ENCODE data around the gene PMPCA. TPM values are rescaled to one million over a fixed set of nuclear protein-coding genes. Genes with fewer than 3 reads are reported as not detected.

The PMPCA gene
- total and polyA plus RNA-seq, 2 of the 8 experiments (the other 6 are each of a cell fraction or from before 2014, with no cell fraction given) = 60.0 to 88.2 TPM

GRCh38 chr9:136445799-136446198 lies 35.3 kb downstream of the PMPCA start (continued):
- TF ChIP-seq CHD2 (IDR thresholded peaks at IDR 0.05; ENCODE audit: low read length) (no peak), ASH2L (IDR thresholded peaks at IDR 0.05; ENCODE audit: low read length) (no peak), SP2 (IDR thresholded peaks at IDR 0.05; ENCODE audit: low read length) (no peak)
- TF ChIP-seq, protein P1, sequence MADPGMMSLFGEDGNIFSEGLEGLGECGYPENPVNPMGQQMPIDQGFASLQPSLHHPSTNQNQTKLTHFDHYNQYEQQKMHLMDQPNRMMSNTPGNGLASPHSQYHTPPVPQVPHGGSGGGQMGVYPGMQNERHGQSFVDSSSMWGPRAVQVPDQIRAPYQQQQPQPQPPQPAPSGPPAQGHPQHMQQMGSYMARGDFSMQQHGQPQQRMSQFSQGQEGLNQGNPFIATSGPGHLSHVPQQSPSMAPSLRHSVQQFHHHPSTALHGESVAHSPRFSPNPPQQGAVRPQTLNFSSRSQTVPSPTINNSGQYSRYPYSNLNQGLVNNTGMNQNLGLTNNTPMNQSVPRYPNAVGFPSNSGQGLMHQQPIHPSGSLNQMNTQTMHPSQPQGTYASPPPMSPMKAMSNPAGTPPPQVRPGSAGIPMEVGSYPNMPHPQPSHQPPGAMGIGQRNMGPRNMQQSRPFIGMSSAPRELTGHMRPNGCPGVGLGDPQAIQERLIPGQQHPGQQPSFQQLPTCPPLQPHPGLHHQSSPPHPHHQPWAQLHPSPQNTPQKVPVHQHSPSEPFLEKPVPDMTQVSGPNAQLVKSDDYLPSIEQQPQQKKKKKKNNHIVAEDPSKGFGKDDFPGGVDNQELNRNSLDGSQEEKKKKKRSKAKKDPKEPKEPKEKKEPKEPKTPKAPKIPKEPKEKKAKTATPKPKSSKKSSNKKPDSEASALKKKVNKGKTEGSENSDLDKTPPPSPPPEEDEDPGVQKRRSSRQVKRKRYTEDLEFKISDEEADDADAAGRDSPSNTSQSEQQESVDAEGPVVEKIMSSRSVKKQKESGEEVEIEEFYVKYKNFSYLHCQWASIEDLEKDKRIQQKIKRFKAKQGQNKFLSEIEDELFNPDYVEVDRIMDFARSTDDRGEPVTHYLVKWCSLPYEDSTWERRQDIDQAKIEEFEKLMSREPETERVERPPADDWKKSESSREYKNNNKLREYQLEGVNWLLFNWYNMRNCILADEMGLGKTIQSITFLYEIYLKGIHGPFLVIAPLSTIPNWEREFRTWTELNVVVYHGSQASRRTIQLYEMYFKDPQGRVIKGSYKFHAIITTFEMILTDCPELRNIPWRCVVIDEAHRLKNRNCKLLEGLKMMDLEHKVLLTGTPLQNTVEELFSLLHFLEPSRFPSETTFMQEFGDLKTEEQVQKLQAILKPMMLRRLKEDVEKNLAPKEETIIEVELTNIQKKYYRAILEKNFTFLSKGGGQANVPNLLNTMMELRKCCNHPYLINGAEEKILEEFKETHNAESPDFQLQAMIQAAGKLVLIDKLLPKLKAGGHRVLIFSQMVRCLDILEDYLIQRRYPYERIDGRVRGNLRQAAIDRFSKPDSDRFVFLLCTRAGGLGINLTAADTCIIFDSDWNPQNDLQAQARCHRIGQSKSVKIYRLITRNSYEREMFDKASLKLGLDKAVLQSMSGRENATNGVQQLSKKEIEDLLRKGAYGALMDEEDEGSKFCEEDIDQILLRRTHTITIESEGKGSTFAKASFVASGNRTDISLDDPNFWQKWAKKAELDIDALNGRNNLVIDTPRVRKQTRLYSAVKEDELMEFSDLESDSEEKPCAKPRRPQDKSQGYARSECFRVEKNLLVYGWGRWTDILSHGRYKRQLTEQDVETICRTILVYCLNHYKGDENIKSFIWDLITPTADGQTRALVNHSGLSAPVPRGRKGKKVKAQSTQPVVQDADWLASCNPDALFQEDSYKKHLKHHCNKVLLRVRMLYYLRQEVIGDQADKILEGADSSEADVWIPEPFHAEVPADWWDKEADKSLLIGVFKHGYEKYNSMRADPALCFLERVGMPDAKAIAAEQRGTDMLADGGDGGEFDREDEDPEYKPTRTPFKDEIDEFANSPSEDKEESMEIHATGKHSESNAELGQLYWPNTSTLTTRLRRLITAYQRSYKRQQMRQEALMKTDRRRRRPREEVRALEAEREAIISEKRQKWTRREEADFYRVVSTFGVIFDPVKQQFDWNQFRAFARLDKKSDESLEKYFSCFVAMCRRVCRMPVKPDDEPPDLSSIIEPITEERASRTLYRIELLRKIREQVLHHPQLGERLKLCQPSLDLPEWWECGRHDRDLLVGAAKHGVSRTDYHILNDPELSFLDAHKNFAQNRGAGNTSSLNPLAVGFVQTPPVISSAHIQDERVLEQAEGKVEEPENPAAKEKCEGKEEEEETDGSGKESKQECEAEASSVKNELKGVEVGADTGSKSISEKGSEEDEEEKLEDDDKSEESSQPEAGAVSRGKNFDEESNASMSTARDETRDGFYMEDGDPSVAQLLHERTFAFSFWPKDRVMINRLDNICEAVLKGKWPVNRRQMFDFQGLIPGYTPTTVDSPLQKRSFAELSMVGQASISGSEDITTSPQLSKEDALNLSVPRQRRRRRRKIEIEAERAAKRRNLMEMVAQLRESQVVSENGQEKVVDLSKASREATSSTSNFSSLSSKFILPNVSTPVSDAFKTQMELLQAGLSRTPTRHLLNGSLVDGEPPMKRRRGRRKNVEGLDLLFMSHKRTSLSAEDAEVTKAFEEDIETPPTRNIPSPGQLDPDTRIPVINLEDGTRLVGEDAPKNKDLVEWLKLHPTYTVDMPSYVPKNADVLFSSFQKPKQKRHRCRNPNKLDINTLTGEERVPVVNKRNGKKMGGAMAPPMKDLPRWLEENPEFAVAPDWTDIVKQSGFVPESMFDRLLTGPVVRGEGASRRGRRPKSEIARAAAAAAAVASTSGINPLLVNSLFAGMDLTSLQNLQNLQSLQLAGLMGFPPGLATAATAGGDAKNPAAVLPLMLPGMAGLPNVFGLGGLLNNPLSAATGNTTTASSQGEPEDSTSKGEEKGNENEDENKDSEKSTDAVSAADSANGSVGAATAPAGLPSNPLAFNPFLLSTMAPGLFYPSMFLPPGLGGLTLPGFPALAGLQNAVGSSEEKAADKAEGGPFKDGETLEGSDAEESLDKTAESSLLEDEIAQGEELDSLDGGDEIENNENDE (IDR thresholded peaks at IDR 0.05; ENCODE audit: insufficient replicate concordance, low read length) = no peak

Measured in H1 (cell line).